AG10803 (cell line): ENCODE results near the gene PCDH9.
"Not testable (repeated sequence)": the region's sequence is repeated elsewhere in the genome, so short reads cannot be mapped to it uniquely, and the experiment has no call there.

ENCODE experiments used
- DNase-seq: peaks from one replicate; pipeline ENCODE4 v3.0.0; 2010; ENCODE audit warnings: low read depth
- H3K4me3 ChIP-seq: 2 replicates; pipeline ENCODE4 v1.5.1; 2011; ENCODE audit warnings: mild to moderate bottlenecking, low read length, control low read depth
- TF ChIP-seq, protein P1 (sequence below): conservative IDR thresholded peaks from 2 replicates; pipeline ENCODE4 v1.5.1; 2011; ENCODE audit warnings: mild to moderate bottlenecking, low read length, control low read depth, inconsistent platforms

PCDH9 gene

DNA sequence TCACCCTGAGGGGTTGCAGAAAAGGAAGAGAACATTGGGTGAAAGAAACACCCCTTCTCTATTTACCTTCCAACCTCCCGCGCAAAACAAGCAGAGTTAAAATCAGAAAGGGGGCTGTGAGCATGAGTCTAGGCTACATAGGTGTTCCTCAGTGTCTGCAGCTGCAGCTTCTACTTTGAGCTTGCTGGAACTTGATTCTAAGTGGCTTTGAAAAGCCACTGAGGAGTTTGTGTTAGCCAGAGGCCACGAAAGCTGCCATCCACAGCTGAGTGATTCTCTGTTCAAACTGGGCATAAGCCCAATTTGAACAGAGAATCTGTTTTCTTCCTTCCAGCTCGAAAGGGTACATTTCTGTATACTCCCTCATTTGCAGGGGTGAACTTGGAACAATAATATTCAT is 343.9 kb downstream of the PCDH9 start:
- no peak for DNase-seq
- H3K4me3 ChIP-seq: no peak overlapping the region
- TF ChIP-seq, protein P1, sequence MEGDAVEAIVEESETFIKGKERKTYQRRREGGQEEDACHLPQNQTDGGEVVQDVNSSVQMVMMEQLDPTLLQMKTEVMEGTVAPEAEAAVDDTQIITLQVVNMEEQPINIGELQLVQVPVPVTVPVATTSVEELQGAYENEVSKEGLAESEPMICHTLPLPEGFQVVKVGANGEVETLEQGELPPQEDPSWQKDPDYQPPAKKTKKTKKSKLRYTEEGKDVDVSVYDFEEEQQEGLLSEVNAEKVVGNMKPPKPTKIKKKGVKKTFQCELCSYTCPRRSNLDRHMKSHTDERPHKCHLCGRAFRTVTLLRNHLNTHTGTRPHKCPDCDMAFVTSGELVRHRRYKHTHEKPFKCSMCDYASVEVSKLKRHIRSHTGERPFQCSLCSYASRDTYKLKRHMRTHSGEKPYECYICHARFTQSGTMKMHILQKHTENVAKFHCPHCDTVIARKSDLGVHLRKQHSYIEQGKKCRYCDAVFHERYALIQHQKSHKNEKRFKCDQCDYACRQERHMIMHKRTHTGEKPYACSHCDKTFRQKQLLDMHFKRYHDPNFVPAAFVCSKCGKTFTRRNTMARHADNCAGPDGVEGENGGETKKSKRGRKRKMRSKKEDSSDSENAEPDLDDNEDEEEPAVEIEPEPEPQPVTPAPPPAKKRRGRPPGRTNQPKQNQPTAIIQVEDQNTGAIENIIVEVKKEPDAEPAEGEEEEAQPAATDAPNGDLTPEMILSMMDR: no peak

- DNase-seq, H3K4me3 ChIP-seq: not testable (repeated sequence)
These were observed 349.0 kb downstream of the PCDH9 start for GRCh38 chr13:66881170-66881569.

GRCh38 chr13:66879988-66880387 is 350.1 kb downstream of the PCDH9 start:
- no peak overlapping the region for H3K4me3 ChIP-seq
- DNase-seq: no peak
- TF ChIP-seq, protein P1: no peak

DNA sequence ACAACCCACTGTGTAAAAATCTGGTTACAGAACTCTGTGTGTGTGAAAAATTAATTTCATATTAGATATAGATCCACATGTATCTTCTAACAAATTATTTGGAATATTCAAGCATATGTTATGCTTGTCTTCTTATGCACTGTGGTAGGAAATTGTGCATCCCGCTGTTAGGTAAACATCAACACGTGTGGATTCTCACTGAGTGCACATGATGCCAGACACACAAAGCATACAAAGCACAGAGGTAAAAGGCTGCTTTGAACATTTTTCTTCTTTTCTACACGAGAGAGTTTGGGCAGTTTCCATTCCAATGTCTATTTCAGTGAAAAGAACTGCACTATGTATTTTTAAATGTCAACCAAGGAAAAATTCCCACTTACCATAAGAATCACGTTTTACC is 354.9 kb downstream of the PCDH9 start:
- TF ChIP-seq, protein P1: no peak
- H3K4me3 ChIP-seq: no peak overlapping the region
- no peak for DNase-seq

DNA sequence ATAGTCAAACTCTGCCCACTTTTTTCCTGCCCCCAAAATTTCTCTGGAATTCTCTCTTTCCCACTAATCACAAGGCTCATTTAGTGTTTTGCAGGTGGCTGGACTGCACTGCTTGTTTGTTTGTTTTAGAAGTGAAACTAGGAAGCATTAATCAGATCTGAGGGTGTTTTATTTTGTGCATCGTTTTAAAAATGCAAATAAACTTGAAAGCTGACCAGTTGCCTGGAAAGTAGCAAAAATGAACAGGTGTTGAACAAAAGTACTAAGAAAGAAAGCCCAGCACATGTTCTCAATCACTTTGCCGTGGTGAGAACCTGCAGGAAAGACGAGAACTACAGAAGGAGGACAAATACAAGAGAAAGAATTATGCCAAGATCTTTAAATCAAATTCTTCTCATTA is 365.5 kb downstream of the PCDH9 start:
- TF ChIP-seq, protein P1: no peak
- no peak for DNase-seq
- no peak overlapping the region for H3K4me3 ChIP-seq

DNA sequence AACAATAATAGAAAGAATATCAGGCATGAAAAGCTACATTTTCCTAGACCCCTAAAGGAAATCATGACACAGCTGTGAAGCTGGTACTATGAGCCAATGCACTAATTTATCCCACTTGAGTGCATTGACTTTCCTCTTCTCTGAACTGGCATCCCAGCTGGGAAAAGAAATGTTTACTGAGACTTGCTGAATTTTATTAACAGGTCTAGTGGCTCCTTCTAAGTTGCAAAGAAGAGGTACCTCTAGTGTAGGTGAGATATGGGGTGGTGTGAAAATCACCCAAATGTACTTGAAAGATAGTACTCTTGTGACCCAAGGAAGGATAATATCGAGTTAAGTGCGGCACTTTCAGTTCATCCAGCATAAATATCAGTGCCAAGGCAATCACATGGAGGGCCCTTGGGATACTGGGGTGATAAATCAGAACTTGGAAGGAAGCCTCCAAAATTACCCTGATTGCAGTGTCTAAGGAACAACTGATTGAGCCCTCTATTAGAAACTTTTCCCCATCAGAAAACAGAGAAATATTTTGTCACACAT is 369.2 kb downstream of the PCDH9 start:
- no peak for DNase-seq
- TF ChIP-seq, protein P1: no peak
- no peak overlapping the region for H3K4me3 ChIP-seq

DNA sequence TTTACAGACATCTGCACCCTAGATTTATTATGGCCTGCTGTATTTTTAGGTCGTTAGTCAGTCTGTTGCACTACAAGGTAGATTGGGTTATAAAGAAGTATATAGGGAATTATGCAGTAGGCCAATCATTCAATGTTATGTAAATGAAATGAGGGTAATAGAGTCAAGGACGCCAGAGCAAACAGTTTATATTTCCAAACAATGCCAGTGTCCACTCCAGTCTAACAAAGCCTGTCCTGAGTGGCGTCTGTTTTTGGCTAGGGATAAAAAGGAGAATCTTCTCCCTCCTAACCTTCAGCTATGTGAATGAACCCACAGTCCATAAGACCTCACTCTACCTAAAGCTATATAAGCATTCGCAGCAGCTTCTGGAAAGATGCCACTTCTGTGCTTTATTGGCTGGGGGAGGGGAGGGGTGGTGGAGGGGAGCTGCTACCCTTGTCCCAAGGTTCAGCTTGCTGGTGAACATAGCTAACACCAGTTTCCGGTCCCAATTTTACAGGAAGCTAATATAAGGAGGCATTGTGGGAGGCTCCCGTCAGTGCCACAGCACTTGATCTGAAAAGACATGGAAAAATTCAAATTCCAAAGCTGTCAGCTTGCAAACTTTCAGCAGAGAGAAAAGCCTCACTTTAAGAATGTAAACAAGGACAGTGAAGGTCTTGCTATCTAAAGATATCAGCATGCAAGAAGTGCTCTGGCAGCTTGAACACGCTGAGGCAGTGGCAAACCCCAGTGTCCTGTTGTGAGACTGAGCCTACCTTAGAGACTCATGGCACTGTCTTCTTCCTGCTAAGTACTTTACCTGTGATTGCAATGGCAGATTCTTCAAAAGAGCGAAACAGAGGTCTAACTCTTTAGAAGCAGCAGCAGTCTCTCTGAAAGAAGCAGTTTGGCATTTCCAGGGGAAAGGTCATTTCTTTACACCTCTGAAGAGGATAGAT is 369.9 kb downstream of the PCDH9 start:
- no peak for DNase-seq
- no peak overlapping the region for H3K4me3 ChIP-seq
- TF ChIP-seq, protein P1: no peak
